NCI-H524 treated with DMSO at 0.1 percent for 48 hours (cell line): ENCODE measurements around the gene EVL.
"Not testable (repeated sequence)": the region's sequence is repeated elsewhere in the genome, so short reads cannot be mapped to it uniquely, and the experiment has no call there.

ENCODE experiments used
- DNase-seq: peaks from one replicate; lab custom pipeline; 2025; lab: John Stamatoyannopoulos, UW

The EVL gene, protein sequence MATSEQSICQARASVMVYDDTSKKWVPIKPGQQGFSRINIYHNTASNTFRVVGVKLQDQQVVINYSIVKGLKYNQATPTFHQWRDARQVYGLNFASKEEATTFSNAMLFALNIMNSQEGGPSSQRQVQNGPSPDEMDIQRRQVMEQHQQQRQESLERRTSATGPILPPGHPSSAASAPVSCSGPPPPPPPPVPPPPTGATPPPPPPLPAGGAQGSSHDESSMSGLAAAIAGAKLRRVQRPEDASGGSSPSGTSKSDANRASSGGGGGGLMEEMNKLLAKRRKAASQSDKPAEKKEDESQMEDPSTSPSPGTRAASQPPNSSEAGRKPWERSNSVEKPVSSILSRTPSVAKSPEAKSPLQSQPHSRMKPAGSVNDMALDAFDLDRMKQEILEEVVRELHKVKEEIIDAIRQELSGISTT

DNA sequence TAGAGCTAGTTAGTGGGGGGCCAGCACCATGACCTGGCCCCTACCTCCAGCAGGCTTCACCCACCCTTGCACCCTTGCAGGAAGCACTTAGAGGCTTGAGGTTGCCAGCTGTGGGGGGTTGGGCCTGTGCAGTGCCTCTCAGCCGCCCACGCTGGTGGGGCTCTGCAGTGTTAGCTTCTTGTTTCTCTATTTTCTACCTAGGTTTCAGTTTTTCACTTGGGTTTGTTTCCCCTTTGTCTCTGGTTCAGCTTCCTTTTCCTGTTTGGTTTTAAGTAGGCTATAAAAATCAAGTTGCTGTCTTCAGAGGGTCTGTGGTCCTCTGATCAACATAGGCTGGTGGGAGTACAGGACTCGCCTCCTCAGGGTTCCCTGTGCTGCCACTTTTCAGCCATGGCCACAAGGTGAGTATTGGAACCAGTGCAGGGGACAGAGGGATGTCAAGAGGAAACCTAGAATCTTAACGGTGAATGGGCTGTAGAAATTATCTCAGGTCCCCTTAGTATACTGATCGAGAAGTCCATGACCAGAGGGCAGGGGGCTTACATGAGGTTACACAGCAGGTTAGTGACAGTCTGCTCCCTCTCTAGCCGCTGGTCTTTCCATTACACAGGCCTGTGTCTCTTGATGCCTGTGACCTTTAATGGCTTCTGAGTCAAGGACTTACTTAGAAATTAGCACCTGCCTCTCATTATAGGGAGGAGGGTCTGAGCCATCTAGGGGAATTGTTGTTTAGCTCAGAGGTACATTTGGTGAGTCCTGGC lies at the start of gene EVL:
TSS of gene EVL (plus strand) at position 312 of the 761 bp plus-strand sequence. CDS start at position 391, 79 bp downstream.
- DNase-seq, result no peak

DNA sequence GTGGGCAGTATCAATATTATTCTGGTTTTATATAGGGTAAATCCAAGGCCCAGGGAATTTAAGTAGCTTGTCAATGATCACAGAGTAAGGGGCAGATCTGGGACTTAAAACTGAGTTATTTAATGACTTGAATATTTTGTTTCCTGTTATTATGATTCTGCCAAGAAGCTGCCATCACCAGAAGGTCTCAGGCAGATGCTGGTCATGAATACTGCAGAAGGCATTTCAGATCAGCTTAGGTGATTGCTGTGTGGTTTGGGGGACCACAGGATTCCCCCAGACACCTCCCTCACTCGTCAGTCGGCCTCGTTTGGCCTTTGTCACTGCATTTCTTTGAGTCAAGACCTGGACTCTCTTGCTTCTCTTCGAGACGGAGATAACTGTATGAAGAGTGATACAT lies 47.7 kb upstream of the EVL start:
- DNase-seq, result no peak

DNA sequence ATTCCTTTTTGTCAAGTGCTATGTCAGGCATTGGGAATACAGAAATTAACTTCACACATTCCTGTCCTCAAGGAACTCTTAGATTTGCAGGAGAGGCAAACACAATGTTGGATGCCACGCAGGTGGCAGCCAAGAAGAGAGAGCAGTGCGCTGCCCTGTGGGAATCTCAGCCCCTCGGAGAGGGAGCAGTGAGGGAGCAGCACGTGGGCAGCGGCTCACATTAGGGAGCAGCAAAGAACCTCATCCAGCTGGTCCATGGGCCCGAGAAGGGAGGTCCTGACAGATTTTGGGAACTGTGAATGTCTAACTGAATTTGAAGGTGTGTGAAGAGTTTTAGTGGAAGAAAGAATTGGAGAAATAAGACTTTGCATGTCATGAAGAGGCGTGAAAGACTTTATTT lies 47.2 kb upstream of the EVL start:
- DNase-seq, result no peak

DNA sequence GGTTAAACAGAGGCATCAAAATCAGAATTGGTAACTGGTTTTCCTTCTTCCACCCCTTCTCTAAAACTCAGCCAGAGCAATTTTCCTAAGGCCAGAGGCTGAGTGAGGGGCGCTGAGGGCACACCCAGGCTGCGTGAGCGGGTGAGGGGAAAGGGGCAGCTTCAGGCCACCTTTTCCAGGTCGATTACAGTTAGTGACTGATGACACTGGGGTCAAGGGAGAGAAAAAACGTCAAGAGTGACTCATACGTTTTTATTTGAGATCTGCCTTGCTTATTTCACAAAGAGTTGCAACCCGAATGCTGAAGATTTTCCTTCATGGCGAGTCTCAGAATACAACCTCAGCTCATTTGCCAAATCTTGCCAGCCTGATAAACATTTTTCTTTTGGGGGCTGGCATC lies 46.7 kb upstream of the EVL start:
- DNase-seq, result no peak

DNA sequence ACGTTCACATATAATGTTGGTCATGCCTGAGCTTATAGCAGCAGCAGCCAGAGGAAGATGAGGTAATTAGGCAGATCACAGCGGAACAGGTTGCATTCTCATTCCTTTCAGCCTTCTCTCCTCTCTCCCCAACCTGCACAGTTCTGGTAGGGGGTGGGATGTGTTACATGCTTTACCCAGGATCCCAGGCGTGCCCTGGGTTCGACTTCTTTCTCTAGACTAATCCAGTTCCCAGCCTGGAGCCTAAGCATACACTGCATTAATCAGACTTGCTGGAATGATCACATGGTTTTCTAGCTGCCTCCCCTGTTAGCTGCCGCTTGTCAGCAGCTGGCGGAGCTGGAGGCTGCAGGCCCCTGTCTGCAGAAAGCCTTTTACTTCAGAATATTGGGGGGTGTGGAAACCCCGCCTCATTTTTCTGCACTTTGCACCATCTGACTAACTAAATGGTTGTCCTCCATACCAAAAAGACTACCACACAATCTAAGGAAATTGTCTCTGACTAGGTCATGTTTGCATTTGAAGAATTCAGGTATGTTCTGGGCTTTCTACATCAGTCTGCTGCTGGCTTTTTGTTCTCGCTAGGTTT lies 46.0 kb upstream of the EVL start:
- no peak for DNase-seq

DNA sequence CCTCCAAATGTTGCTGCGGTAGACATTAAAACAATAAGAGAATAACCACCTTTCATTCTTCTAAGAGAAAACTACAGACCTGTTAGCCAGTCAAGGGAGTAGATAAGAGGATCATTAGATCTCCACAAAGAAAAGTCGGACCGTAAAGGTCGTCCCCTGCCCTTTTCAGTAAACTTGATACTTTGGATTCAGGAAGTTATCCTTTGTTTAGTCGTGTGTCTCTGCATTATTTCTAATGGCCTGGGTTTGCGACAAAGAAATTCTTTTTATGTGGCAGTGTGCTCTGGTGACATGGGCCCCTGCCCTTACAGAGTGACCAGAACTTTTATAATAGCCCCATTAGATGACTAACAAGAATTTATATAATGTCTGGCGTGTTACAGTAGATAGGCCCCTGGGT lies 44.6 kb upstream of the EVL start:
- DNase-seq, result no peak

DNA sequence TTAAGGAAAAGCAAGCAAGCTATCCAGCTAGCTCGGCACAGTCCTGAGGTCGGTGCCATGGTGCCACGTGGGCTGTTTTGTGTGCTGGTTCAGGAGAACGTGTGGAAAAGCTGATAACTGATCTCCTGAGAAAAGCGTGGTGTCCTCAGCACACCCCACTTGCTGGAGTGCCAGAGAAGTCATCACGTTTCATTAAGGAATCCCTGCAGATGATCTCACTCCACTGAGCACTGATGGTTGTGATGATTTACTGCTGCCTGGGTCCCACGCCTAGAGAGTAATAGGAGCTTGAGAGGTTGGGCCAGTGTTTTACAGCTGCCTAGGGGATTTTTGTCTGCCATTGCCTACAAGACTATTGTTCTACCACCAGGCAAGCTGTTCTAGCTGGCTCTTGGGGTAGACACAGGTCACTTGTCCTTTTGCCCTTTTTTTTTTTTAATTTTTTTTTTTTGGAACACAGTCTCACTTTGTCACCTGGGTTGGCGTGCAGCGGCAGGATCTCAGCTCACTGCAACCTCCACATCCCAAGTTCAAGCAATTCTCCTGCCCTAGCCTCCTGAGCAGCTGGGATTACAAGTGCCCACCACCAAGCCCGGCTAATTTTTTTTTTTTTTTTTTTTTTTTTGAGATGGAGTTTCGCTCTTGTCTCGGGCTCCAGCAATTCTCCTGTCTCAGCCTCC lies 42.3 kb upstream of the EVL start:
- DNase-seq, result no peak

DNA sequence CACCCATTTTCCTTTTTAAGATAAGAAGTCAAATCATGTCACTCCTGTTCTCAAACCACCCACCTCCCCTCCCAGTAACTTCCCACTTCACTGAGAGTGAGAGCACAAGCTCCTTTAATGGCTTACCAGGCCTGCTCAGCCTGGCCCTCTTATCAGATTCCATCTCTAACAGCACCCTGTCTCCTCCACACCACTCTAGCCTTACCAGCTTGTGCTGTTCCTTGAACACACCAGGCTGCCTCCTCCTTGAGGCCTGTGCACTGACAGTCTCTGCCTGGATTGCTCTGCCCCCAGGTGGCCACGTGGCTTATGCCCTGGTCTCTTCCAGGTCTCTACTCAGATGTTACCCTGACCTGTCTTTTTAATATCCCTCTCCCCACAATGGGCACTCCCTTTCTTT lies 40.1 kb upstream of the EVL start:
- peak; percentile 45 for DNase-seq

DNA sequence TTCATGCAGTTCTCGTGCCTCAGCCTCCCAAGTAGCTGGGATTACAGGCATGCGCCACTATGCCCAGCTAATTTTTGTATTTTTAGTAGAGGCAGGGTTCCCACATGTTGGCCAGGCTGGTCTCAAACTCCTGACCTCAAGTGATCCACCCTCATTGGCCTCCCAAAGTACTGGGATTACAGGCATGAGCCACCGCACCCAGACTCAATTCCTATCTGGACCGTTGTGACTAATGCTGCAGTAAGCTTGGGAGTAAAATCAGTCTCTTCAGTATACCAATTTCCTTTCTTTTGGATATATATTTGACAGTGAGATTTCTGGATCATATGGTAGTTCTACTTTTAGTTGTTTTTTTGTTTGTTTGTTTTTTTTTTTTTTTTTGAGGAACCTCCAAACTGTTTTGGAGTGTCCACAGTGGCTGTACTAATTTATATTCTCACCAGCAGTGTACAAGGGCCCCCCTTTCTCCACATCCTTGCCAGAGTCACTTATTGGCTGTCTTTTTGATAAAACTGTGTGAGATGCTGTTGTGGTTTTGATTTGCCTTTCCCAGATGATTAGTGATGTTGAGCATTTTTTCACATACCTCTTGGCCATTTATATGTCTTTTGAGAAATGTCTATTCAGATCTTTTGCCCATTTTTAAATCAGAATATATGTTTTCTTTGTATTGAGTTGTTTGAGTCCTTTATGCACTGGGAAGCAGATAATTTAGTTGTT lies 37.3 kb upstream of the EVL start:
- DNase-seq, result no peak

DNA sequence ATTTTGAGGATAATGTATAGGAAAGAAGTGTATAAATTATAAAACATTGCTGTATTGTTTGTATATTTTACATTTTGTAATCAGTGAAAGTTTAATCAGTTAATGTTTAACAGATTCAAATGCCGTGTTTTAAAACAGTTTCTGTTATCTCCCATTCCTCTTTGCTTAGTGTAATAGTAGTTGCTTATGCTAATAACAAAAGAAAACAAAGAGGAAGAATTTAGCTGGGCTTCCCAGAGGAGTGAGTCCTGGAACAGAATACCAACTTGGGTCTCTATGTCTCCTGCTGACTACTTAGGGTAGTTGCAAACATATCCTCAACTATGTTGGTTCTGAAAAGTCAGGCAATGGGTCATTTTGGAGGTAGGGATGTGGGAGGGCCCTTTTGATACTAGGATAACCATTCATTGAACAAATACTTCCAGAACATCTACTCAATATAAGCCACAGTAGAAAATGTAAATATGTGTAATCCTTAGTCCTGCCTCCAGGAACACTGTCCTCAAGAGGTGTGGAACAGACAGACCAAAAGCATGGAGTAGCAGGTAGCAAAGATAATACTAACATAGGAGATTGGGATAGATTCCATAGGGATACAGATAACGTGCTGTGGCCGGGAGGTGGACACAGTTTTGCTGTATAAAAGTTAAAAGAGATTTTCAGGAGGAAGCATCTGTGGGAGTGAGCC lies 36.1 kb upstream of the EVL start:
- DNase-seq, result no peak

DNA sequence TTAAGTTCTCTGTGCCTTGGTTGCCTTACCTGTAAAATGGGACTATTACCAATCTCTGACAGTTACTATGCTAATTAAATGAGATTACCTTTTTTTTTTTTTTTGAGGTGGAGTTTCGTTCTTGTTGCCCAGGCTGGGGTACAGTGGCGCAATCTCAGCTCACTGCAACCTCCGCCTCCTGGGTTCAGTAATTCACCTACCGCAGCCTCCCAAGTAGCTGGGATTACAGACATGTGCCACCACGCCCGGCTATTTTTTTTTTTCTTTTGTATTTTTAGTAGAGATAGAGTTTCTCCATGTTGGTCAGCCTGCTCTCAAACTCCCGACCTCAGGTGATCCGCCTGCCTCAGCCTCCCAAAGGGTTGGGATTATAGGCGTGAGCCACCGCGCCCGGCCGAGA lies 35.2 kb upstream of the EVL start:
- DNase-seq, result not testable (repeated sequence)

DNA sequence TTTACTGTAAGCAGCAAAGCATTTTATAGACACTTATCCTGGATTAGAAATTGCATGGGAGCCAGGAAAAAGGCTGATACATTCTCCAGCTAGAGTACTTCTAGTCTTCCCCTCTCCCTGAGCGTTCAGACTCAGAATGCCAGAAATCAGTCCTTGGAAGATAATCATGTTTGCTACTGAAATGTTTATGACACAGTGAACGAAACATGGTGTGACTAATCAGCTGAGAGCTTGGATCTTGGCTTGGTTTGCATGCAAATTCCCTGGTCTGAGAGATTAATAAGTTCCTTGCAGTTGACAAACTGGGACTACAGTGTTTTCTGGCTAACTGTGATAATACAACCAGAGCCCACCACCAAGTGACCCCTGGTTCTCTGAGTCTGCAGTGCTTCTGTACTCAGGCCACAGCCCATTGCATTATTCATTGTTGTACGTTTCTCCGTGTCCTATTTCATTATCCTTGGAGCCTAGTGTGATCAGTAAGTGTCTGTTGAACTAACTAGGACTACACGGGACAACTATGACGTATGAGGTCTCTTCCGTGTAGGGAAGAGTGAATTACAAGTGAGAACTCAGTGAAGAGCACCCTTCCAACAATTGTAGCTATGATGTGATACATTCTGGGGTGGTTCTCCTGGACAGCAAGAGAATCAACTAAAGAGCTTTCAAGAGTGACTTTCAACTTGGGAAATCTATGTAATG lies 34.6 kb upstream of the EVL start:
- no peak for DNase-seq

DNA sequence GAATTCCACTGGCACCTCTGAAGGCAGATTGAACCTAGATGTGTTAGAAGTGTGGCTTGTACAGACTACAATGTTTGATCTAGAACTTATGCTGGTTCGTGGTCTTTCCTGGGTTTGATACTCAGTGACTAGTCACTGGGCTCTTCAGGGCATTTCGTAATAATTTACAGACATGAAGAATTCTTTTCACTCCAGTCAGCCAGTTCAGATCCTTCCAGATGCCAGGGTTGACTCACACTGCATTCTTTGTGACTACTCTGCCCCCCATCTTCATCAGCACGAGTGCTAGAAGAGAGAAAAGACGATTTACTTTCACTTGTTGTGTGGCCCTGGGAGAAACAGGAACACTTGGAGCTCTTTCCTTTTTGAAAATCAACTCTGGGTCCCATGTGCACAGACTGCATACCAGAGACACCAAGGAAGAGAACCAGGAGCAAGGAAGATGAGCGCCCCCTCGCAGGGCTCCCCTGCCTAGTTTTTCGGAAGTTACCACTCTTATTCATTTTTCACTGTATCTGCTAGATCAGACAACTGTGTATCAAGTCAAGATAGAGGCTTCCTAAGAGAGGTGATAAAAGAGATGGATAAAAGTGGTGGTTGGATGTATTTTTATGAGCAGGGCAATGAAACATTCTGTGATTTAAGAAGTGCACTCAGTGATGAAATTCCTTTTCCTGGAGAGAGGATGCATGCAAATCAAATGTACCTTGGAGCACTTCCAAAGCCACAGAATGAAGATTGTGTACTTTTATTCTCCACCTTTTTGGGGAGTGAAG lies 33.5 kb upstream of the EVL start:
- DNase-seq, result no peak

DNA sequence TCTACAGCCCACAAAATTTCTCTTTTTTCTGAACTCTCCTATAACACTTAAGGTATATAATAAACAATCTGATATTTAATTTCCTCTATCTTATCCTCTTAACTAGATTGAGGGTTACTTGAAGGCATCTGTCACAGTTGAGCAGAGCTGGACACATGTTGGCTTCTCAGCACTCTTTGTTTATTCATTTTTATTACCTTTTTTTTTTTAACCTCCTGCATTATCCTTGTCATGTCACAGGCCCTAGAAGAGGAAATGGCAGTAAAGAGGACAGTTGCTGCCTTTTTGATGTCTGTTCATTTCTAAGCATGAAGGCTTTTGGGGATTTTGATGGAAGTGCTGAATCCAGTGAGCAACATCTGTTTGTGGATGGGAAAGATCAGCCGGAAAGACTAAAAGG lies 32.5 kb upstream of the EVL start:
- DNase-seq, result no peak

DNA sequence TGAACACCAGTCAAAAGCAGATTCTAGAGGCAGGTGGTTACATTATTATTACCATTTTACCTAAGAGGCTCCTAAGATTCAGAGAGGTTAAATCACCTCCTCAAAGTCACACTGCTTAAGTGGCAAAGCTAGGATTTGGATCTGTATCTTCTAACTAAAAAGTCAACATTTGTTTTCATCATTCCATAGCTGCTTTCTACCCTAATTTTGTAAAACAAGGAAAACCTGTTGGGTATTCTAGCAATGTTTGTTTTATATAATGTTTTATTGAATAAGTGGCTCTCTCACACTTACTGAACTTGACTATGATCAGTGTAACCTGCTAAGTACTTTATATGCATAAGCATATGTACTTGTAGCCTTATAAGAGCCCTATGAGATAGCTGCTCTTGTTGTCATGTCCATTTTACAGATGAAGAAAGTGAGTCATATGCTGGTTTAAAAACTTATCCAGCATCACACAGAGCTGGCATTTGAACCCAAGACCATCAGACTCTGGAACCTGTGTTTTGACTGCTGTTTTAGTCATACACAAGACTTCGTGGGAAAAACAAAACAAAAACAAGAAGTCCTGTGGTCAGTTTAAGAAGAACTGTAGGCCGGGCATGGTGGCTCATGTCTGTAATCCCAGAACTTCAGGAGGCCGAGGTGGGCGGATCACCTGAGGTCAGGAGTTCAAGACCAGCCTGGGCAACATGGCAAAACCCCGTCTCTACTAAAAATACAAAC lies 31.7 kb upstream of the EVL start:
- DNase-seq, result no peak

DNA sequence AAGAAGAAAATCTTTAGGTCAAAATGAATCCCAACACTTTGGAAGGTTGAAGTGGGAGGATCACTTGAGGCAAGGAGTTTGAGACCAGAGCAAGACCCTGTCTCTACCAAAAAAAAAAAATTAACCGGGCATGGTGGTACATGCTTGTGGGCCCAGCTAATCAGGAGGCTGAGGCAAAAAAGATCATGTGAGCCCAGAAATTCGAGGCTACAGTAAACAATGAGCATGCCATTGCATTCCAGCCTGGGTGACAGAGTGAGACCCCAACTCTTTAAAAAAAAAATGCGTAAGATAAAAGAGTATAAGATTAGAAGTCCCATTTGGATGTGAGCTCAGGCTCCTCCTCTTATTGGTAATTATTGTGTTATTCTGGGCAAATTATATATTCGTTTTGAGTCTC lies 30.8 kb upstream of the EVL start:
- DNase-seq, result no peak

DNA sequence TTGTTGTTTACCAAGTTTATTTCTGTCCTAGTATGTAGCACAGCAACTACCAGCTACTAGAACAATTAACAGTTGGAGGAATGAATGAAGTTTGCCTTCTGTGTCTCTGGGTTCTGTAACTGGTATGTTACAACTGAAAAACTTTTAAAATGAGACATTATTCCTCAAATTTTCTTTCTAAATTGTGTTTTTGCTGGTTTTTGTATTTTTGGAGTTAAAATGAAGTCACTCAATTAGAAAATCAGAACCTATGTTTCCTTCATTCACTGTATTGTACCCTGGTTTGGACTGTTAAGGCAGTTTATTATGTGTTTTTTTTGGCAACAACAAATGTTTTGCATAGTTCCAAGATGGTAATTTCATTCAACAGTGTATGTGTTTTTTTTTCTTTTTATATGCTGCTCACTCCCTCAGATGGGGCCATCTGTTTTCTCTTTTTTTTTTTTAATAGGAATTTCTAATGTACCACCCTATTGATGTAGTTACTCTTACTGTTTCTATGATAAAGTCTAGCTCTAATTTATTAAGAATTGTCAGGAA lies 30.2 kb upstream of the EVL start:
- no peak for DNase-seq

DNA sequence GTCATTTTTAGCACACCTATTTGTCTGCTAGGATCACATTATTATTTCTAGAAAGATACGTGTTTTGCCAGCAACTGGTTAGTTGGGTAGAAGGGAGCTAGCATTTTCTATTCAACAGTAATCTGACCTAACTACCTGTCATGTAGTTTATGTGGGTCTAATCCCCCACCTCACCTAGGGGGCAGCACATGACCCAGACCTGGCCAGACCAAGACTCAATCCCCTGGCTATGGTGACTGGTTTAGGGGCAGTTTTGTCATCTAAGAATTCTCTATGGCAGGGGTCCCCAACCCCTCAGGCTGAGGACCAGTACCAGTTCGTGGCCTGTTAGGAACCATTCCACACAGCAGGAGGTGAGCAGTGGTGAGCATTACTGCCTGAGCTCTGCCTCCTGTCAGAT lies 29.5 kb upstream of the EVL start:
- no peak for DNase-seq

DNA sequence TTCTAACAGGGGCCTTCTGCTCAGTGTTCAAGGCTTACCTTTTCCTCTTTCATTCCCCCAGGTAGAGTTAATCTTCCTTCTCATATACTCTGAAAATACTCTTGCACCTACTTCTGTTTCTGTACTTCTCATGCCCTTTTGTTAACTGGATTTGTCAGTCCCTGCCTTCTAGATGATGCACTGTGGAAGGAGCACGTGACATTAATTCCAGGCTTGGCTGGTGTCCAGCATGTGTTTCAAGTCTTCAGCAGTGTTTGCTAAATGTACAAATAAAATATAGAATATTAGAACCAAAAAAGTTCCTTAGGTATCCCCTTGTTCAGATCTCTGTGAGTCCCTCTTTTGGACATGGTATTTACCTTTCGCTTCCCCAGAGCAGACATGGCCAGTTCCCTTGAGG lies 27.9 kb upstream of the EVL start:
- DNase-seq, result no peak
